Fibroblast of villous mesenchyme (primary cell): ENCODE results near the gene ZFYVE1. TPM values are rescaled to one million over a fixed set of nuclear protein-coding genes. Genes with fewer than 3 reads are reported as not detected.
A peak's percentile ranks its signal among the peaks of the same experiment; 100 is the strongest.

Source experiments
- DNase-seq: peaks from one replicate; pipeline ENCODE4 v3.0.0-alpha.2; 2010; ENCODE audit warnings: low read depth
- H3K4me3 ChIP-seq: 2 replicates; pipeline ENCODE4 v1.5.1; 2011; ENCODE audit warnings: low read depth, mild to moderate bottlenecking, low read length
- total RNA-seq: library from RNA; depleted of rRNA; stranded (reverse); fragments of >200 nt; gene quantifications from 2 replicates; pipeline ENCODE4 v1.2.3, GENCODE V29; 2012
- TF ChIP-seq, protein P1 (sequence below): IDR thresholded peaks from 2 replicates; pipeline ENCODE4 v1.5.1; 2012; ENCODE audit warnings: low read depth, mild to moderate bottlenecking, low read length; ENCODE audit not compliant: insufficient read depth

ZFYVE1 gene
- total RNA-seq, 1 donor = 21.6 TPM

DNA sequence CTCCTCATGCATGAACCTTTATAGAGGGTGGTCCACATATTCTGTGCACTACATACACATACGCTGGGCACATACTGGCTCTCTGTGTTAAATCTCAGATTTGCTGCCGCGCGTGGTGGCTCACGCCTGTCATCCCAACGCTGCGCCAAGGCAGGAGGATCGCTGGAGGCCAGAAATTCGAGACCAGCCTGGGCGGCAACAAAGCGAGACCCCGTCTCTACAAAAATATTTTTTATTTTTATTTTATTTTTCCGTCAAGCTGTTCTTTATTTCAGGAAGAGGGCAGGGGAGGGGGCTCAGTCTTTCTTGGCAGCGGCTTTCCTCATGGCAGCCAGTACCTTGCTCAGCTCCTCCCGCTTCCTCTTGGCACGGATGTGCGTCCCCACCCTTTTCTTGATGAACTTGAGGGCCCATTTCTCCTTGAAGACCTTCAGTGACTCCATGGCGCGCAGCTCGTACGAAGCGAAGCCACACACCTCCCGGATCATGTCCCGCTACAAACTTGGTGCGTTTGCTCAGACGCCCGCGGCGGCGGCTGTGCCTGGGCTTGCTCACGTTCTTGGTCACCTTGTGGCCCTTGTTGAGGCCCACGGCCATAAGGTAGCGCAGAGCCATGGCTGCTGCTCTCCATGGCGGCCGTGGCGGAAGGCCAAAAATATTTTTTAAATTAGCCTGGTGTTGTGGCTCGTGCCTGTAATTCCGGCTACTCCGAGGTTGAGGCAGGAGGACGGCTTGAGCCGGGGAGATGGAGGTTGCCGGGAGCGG, 97.4 kb downstream of the ZFYVE1 start:
- peak overlapping the region; percentile 58 for H3K4me3 ChIP-seq
- DNase-seq = peak; percentile 22
- TF ChIP-seq, protein P1, sequence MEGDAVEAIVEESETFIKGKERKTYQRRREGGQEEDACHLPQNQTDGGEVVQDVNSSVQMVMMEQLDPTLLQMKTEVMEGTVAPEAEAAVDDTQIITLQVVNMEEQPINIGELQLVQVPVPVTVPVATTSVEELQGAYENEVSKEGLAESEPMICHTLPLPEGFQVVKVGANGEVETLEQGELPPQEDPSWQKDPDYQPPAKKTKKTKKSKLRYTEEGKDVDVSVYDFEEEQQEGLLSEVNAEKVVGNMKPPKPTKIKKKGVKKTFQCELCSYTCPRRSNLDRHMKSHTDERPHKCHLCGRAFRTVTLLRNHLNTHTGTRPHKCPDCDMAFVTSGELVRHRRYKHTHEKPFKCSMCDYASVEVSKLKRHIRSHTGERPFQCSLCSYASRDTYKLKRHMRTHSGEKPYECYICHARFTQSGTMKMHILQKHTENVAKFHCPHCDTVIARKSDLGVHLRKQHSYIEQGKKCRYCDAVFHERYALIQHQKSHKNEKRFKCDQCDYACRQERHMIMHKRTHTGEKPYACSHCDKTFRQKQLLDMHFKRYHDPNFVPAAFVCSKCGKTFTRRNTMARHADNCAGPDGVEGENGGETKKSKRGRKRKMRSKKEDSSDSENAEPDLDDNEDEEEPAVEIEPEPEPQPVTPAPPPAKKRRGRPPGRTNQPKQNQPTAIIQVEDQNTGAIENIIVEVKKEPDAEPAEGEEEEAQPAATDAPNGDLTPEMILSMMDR = no peak

DNA sequence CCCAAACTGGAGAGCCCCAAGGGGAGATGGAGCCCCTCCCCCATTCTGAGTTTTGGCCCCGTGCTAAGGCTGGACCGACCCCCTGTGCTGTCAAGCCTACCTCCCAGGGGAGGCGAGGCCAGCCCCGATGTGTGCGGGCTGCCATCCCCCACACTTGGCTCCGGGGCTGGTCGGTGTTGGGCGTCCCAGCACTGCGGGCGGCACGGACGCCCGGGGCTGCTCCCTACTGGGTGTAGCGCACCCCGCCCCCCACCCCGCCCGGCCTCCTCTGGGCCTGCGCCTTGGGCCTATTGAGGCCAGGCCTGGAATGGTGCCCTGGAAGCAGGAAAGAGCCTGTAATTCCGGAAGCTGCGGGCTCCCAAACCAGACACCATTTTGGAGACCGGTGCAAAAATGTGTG, 98.0 kb downstream of the ZFYVE1 start:
- TF ChIP-seq, protein P1 = no peak
- DNase-seq = peak; percentile 82
- H3K4me3 ChIP-seq = peak overlapping the region; percentile 58

DNA sequence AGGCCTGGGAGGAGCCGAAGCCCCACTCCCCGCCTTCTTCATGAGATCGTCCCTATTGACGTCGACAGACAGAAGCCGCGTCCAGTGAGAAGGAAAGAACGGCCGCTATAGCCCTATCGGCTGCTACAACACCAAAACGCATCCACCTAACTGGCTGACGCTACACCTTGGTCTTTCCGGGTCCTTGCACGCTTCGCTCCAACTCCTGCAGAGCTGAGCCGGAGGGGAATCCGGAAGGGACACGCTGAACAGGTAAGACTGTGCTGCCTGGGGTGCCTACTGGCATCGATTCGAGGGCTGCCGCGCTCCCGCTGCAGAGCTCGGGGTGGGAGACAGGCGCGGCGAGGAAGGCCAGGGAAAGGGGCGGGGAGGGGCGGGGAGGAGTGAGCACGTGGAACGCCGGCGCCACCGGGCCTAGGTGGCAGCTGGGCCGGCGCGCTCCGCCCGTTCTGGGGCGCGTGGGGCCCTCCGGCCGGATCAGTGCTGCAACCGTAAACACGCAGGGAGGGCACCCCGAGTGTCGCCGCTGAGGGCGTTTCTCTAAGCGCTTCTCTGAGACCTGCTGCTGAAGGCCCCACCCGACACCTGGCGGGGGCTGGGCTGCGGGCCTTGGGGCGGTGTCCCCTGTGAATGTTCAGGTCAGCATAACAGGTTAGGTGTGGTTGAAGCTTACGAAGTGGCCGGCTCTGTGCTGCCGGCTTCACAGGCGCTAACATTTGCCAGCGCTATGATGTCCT, 100.4 kb downstream of the ZFYVE1 start, which contains the start of gene DCAF4:
Gene DCAF4 (plus strand): TSS at position 173 of the 737 bp plus-strand sequence. CDS start 11,515 bp downstream, outside the sequence.
- TF ChIP-seq, protein P1 = no peak
- peak; percentile 99 for DNase-seq
- H3K4me3 ChIP-seq = peak within 1 kb of the TSS; percentile 74

DNA sequence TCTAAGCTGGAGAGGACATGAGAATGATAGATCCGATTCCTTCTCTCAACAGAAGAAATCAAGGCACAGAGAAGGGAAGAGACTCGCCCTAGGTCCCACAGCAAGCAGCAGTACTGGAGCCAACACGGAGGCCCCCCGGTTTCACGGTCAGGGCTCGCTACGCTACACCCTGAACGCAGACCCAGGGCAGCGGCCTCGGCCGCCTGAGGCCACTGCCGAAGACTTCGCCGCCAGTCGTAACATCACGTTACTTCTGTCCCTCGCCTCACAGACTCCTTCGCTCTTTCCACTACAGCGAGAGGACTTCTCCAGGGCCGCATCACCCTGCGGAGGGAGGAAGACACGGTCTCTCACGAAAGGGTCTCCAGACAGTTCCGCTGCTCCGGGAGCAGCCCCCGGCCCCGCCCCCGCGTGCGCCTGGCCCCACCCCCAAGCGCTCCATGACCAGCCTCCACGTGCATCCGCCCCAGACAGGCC, 101.1 kb downstream of the ZFYVE1 start:
- TF ChIP-seq, protein P1 = no peak
- no peak for DNase-seq
- peak overlapping the region; percentile 74 for H3K4me3 ChIP-seq

DNA sequence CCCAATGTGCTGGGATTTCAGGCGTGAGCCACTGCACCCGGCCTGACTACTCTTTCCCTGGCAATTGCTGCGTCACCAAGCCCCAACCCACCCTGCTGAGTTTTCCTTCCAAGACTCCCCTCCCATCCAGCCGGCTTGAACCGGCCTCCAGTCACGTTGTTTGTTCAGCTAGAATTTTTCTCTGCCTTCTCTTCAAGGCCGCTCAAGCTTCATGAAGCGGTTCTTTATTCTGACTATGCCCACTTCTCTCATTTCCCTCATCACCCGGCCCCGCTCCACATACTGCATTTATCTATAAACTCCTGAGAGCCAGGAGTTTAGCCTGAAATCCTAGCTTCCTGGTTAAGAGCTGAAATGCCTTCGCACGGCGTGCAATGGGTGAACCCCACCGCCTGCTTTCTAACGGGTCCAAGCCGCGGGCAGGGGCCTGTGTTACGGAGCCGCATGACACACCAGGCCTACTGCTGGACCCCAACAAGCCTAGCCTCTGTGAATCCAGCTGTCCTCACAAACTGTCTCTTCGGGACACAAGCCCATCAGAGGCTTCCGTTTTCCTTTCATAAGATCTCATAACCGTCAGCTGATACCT, 101.6 kb downstream of the ZFYVE1 start:
- no peak for DNase-seq
- H3K4me3 ChIP-seq = no peak overlapping the region
- TF ChIP-seq, protein P1 = no peak

DNA sequence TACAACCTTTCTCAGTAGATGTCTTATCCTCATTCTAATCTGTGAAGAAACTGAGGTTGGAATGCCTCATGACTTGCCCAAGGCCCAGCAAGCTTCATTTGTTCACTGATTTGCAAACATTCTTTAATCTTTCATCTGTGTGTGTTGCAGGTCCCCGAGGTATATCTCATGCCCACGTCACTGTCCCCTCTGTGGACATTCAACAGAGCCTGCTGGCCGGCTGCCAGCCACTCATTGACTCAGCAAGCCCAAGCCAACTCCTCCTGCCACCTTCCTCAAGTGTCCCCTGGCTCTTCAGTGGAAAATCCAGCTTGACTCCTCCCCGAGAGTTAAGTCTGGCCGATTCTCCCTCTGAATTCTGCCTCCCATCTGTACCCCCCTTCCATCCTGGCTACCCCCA, 102.6 kb downstream of the ZFYVE1 start:
- no peak overlapping the region for H3K4me3 ChIP-seq
- TF ChIP-seq, protein P1 = no peak
- no peak for DNase-seq
